ENCODE data around the gene HECW1.
"Not testable (repeated sequence)": the region's sequence is repeated elsewhere in the genome, so short reads cannot be mapped to it uniquely, and the experiment has no call there.

HECW1 gene

GRCh38 chr7:43112459-43112940 lies at the start of gene HECW1:
TSS of gene HECW1 (plus strand) at chr7:43112647. CDS start at chr7:43243906, 131,259 bp downstream.
- DNase-seq (ENCODE audit: low read depth) = no peak

GRCh38 chr7:43071604-43072003 lies 40.8 kb upstream of the HECW1 start:
- DNase-seq (ENCODE audit: low read depth) = no peak

GRCh38 chr7:43072530-43072929 lies 39.9 kb upstream of the HECW1 start:
- no peak for DNase-seq (ENCODE audit: low read depth)

GRCh38 chr7:43073811-43074210 lies 38.6 kb upstream of the HECW1 start:
- DNase-seq (ENCODE audit: low read depth) = not testable (repeated sequence)

- no peak for DNase-seq (ENCODE audit: low read depth)
Observed at GRCh38 chr7:43076189-43076605, 36.2 kb upstream of the HECW1 start.

- DNase-seq (ENCODE audit: low read depth) = no peak
Observed at GRCh38 chr7:43076606-43077005, 35.8 kb upstream of the HECW1 start.

- DNase-seq (ENCODE audit: low read depth) = no peak
Observed at GRCh38 chr7:43077285-43077684, 35.2 kb upstream of the HECW1 start.

GRCh38 chr7:43077732-43078391 lies 34.6 kb upstream of the HECW1 start:
- no peak for DNase-seq (ENCODE audit: low read depth)

GRCh38 chr7:43078794-43079193 lies 33.7 kb upstream of the HECW1 start:
- DNase-seq (ENCODE audit: low read depth) = no peak

- DNase-seq (ENCODE audit: low read depth) = no peak
Observed at GRCh38 chr7:43081603-43082002, 30.8 kb upstream of the HECW1 start.

GRCh38 chr7:43083106-43083505 lies 29.3 kb upstream of the HECW1 start:
- no peak for DNase-seq (ENCODE audit: low read depth)

GRCh38 chr7:43085017-43085416 lies 27.4 kb upstream of the HECW1 start:
- DNase-seq (ENCODE audit: low read depth) = no peak

GRCh38 chr7:43085992-43086391 lies 26.5 kb upstream of the HECW1 start:
- no peak for DNase-seq (ENCODE audit: low read depth)

GRCh38 chr7:43092819-43093218 lies 19.6 kb upstream of the HECW1 start:
- DNase-seq (ENCODE audit: low read depth) = no peak

- no peak for DNase-seq (ENCODE audit: low read depth)
Observed at GRCh38 chr7:43096875-43097274, 15.6 kb upstream of the HECW1 start.

- DNase-seq (ENCODE audit: low read depth) = no peak
Observed at GRCh38 chr7:43099750-43100149, 12.7 kb upstream of the HECW1 start.

GRCh38 chr7:43104874-43105520 lies 7.5 kb upstream of the HECW1 start:
- DNase-seq (ENCODE audit: low read depth) = no peak

GRCh38 chr7:43105521-43106120 lies 6.8 kb upstream of the HECW1 start:
- no peak for DNase-seq (ENCODE audit: low read depth)

- peak; percentile 38 for DNase-seq (ENCODE audit: low read depth)
Observed at GRCh38 chr7:43108255-43109011, 4.0 kb upstream of the HECW1 start.

GRCh38 chr7:43110791-43111535 lies 1.5 kb upstream of the HECW1 start:
- no peak for DNase-seq (ENCODE audit: low read depth)

GRCh38 chr7:43111630-43112458 lies 603 bp upstream of the HECW1 start:
- DNase-seq (ENCODE audit: low read depth) = no peak
